Measurements from ENCODE around the gene KDM6A. TPM values are rescaled to one million over a fixed set of nuclear protein-coding genes. Genes with fewer than 3 reads are reported as not detected.

KDM6A gene
- total and polyA plus RNA-seq, 2 donors (not counting 3 experiments of a cell fraction or from before 2014, with no cell fraction given): 9.0 to 20.6 TPM

DNA sequence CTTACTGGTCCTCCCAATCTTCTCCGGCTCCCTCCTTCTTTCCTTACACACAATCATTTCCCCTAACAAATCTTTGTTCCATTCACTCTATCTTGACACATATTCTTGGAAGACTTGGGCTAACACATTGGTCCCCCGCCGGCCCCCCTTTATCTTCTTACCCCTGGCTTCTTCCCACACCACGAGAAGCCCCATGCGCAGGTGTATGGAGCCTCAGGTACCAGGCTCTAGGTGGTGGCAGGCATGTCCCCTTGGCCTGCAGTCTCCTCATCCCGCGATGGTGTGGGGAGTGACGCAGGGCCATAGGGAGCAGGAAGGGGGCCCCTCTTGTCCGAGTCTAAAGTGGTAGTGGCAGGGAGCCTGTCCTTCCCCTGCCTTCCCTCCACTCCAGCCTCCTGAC, 277.8 kb downstream of the KDM6A start:
- H3K9me3 ChIP-seq (replicated peaks; ENCODE audit: control insufficient read depth, insufficient read depth, low read length): no peaks in the 10 kb centered on the region
- no peaks in the 10 kb centered on the region for H3K79me2 ChIP-seq (ENCODE audit: control insufficient read depth, insufficient read depth, low read length)
- H3K4me1 ChIP-seq (ENCODE audit: control insufficient read depth, extremely low read depth, insufficient read depth, low read length): no peaks in the 10 kb centered on the region
- no peak overlapping the region for H2AFZ ChIP-seq (ENCODE audit: low read depth, low read length)
- no peaks in the 10 kb centered on the region for H3K27me3 ChIP-seq (ENCODE audit: control insufficient read depth in 2 of 2, insufficient read depth in 2 of 2, low read length in 2 of 2)
- no peak for DNase-seq (ENCODE audit: low read depth, low spot score)
- ChIA-PET CTCF (no interaction called here), POLR2A (no interaction called here)
- H3K4me2 ChIP-seq (ENCODE audit: insufficient read depth, low read length): no peak overlapping the region
- intact Hi-C loops (cut with micrococcal nuclease): no loop called here
- H3K9ac ChIP-seq (replicated peaks; ENCODE audit: extremely low read depth, insufficient read depth, low read length): no peak overlapping the region
- FAIRE-seq: no peak
- BruUV-seq (replicated peaks): no TSS peak
- dilution Hi-C loops (cut with MboI; ENCODE audit: extremely low pct_ligation_motif_present, low sequenced_read_pairs): no loop called here
- H3K4me3 ChIP-seq (replicated peaks in 1 of 3; ENCODE audit: insufficient read depth in 1 of 3, low read depth in 1 of 3, low read length in 3 of 3): no peak overlapping the region
- peaks cover 0 to 6% of the 10 kb centered on the region in 2 experiments for H3K36me3 ChIP-seq (ENCODE audit: control insufficient read depth in 2 of 2, extremely low read depth in 1 of 2, insufficient read depth in 2 of 2, low read length in 2 of 2)
- H3K9me1 ChIP-seq (replicated peaks; ENCODE audit: control insufficient read depth, extremely low read depth, insufficient read depth, low read length): no peaks in the 10 kb centered on the region
- no peaks in the 10 kb centered on the region for H4K20me1 ChIP-seq (replicated peaks; ENCODE audit: control insufficient read depth, extremely low read depth, insufficient read depth, low read length)
- H3K27ac ChIP-seq (ENCODE audit: insufficient read depth, low read depth, low read length): no peak overlapping the region
- TF ChIP-seq GATA2 (IDR thresholded peaks at IDR 0.05; ENCODE audit: insufficient read depth, insufficient read length, low read depth, low read length) (no peak), POLR2AphosphoS5 (IDR thresholded peaks at IDR 0.05; ENCODE audit: insufficient read depth, low read depth, low read length) (no peak), JUN (IDR thresholded peaks at IDR 0.05; ENCODE audit: borderline replicate concordance, insufficient read depth, insufficient read length, low read depth) (no peak), POLR2A (IDR thresholded peaks at IDR 0.05; ENCODE audit: low read depth, low read length) (no peak), MYC (IDR thresholded peaks at IDR 0.05; ENCODE audit: low read depth, low read length) (no peak), EZH2 (IDR thresholded peaks at IDR 0.05; ENCODE audit: borderline replicate concordance, low read depth, low read length, severe bottlenecking) (no peak), FOS (IDR thresholded peaks at IDR 0.05; ENCODE audit: borderline replicate concordance, insufficient read depth, low read length) (no peak)
- TF ChIP-seq, protein P1, sequence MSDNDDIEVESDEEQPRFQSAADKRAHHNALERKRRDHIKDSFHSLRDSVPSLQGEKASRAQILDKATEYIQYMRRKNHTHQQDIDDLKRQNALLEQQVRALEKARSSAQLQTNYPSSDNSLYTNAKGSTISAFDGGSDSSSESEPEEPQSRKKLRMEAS (IDR thresholded peaks at IDR 0.05; ENCODE audit: insufficient read depth, insufficient read length): no peak
- TF ChIP-seq, protein P2, sequence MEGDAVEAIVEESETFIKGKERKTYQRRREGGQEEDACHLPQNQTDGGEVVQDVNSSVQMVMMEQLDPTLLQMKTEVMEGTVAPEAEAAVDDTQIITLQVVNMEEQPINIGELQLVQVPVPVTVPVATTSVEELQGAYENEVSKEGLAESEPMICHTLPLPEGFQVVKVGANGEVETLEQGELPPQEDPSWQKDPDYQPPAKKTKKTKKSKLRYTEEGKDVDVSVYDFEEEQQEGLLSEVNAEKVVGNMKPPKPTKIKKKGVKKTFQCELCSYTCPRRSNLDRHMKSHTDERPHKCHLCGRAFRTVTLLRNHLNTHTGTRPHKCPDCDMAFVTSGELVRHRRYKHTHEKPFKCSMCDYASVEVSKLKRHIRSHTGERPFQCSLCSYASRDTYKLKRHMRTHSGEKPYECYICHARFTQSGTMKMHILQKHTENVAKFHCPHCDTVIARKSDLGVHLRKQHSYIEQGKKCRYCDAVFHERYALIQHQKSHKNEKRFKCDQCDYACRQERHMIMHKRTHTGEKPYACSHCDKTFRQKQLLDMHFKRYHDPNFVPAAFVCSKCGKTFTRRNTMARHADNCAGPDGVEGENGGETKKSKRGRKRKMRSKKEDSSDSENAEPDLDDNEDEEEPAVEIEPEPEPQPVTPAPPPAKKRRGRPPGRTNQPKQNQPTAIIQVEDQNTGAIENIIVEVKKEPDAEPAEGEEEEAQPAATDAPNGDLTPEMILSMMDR (IDR thresholded peaks at IDR 0.05; ENCODE audit: extremely low read depth in 1 of 2, insufficient read depth in 1 of 2, low read depth in 1 of 2, low read length in 2 of 2): no peak
